AG09319 (cell line): ENCODE measurements around the gene KLRF1.

Experiments used
- DNase-seq: peaks from one replicate; pipeline ENCODE4 v3.0.0-alpha.2; 2010; ENCODE audit warnings: low read depth; ENCODE audit errors: extremely low read depth
- TF ChIP-seq, protein P1 (sequence below): IDR thresholded peaks from 2 replicates; pipeline ENCODE4 v1.5.1; 2011; ENCODE audit warnings: low read depth, mild to moderate bottlenecking, inconsistent platforms, low read length, moderate library complexity

KLRF1 gene, protein sequence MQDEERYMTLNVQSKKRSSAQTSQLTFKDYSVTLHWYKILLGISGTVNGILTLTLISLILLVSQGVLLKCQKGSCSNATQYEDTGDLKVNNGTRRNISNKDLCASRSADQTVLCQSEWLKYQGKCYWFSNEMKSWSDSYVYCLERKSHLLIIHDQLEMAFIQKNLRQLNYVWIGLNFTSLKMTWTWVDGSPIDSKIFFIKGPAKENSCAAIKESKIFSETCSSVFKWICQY

DNA sequence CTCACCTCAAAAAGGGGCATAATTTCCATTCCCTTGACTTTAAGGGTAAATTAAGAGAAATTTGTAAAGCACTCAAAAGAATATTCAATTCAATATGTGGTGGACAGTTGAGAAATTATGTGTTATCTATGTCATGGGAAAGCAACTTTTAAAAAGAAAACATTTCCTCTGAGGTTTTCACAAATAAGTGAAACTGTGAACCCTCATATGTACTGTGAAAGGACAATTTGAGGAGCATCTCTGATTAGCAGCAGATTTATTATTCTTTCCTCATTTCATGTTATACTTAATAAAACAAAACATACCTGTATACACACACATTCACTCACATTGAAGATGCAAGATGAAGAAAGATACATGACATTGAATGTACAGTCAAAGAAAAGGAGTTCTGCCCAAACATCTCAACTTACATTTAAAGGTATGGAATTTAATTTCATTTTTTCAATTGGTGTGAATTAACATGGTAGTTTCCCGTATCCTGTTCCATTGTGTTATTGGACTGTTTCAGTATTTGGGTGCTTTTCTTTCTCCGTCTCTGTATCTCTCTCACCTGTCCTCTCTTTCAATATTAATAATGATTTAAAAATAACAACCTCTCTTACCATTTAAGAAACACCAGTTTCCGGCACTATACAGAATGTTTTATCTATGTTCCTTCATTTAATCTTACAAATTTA lies at the start of gene KLRF1:
Gene KLRF1, plus strand, starts transcription at position 273 of the 680 bp plus-strand sequence. Its CDS starts 64 bp downstream, at position 337.
- no peak for DNase-seq
- TF ChIP-seq, protein P1, sequence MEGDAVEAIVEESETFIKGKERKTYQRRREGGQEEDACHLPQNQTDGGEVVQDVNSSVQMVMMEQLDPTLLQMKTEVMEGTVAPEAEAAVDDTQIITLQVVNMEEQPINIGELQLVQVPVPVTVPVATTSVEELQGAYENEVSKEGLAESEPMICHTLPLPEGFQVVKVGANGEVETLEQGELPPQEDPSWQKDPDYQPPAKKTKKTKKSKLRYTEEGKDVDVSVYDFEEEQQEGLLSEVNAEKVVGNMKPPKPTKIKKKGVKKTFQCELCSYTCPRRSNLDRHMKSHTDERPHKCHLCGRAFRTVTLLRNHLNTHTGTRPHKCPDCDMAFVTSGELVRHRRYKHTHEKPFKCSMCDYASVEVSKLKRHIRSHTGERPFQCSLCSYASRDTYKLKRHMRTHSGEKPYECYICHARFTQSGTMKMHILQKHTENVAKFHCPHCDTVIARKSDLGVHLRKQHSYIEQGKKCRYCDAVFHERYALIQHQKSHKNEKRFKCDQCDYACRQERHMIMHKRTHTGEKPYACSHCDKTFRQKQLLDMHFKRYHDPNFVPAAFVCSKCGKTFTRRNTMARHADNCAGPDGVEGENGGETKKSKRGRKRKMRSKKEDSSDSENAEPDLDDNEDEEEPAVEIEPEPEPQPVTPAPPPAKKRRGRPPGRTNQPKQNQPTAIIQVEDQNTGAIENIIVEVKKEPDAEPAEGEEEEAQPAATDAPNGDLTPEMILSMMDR, result no peak

DNA sequence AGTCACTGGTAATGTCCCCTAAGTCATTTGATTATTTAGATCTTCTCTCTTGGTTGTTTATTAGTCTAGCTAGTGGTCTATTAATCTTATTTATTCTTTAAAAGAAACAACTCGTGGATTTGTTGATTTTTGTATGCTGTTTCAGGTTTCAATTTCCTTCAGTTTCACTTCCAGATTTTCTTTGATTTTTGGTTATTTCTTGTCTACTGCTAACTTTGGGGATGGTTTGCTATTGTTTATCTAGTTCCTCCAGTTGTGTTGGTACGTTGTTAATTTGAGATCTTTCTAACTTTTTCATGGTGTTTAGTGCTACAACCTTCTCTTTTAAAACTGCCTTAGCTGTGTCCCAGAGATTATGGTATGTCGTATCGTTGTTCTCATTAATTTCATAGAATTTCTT lies 48.1 kb upstream of the KLRF1 start:
- TF ChIP-seq, protein P1, result no peak
- no peak for DNase-seq

DNA sequence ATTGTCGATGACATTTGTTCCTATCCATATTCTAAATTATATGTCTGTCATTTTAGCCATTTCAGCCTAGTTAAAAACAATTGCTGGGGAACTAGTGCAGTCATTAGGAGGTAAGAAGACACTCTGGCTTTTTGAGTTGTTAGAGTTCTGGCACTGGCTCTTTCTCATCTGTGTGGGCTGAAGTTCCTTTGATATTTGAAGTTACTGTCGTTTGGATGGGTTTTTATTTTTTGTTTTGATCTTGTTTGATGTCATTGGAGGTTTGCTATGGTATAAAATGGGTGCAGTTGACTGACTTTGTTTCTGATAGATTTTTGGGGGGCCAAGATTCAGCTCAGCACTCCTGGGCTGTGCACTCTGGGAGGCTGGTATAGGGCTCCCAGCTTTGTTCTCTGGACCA lies 45.9 kb upstream of the KLRF1 start:
- no peak for DNase-seq
- TF ChIP-seq, protein P1, result no peak

DNA sequence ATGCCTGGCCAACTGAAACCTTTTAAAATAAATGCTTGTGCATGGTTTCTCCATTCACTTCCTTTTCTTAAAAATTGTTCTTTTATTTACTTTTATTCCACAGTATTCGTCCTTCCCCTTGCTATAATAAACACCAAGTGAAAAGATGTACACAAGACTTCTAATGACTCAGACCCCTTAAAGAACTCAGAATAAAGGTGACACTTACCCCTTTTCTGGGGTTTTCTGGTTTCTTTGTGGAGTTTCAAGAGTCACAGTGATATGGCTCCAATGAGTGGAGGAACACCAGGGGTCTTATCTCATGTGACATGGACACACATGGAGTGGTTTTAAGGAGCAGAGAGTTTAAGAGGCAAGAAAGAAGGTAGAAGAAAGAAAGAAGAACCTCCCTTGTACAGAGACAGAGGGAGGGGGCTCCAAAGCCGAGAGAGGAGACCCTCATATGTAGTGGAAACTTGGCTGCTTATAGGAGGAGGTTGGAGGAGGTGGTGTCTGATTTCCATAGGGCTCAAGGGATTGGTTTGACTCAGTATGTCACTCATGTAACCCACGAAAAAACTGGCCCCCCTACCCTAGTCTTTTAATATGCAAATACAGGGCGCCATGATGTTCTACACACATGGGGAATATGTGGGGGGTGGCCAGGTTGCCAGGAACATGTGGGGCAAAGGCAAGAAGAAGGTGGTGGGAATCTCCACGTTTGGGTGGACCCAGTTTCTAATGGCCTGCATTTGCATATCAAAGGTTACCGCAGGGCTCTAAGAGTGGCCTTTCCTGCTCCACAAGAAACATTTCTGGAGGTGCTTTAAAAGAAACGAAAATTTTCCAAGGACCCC lies 44.5 kb upstream of the KLRF1 start:
- DNase-seq, result no peak
- TF ChIP-seq, protein P1, result no peak

DNA sequence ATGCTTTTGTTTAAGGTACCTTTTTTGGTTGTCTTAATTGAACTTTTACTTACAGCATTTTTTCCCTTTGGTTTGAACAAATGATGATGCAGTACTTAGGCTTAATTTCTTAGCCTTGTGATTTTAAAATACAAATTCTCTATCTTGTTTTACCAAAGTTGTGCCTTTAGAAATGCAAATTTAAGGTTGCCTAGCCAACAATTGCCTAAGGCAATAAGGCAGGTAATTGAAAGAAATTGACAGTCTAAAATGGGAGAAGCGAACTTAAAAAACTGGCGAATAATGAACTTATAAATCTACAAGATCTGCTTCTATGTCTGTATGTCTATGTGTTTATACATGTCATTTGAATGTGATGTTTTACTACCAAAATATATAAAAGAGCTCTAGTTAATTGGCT lies 43.0 kb upstream of the KLRF1 start:
- no peak for DNase-seq
- TF ChIP-seq, protein P1, result no peak

DNA sequence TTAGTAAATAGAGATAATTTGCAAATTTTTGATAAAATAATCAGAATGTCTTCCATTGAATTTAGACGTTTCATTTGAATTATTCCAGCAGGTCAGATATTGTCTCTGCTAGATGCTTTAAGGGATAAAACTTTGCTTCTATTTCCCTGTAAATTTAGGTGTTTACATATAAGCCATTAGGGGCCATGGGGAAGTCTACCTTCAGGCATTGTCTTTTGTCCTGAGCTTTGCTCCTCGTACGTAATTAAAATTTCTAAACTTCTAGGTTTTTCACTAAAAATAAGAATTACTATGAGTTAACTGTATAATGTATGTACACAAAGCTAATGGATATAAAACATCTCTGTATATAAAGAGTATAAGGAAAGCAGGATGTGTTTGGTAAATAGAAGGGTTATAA lies 42.5 kb upstream of the KLRF1 start:
- TF ChIP-seq, protein P1, result no peak
- DNase-seq, result no peak
